ENCODE data around the gene TOX2. TPM values are rescaled to one million over a fixed set of nuclear protein-coding genes. Genes with fewer than 3 reads are reported as not detected.

The TOX2 gene
- total RNA-seq, 1 donor from 2014 or later, result not detected

DNA sequence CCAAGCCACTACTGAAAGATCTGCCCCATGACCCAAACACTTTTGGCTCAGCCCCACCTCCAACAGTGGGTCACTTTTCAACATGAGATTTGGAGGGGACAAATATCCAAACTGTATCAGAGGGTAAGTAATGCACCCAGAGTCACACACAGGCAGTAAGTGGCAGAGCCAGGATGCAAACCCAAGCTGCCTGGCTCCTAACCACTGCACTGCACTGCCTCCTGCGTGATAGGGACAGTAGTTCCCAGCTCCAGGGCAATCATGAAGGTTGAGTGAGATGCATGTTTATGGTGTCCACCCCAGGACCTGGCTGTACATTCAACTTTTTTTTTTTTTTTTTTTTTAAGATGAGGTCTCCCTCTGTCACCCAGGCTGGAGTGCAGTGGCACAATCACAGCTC lies 88.2 kb downstream of the TOX2 start:
- Histone ChIP-seq H3K27me3 (ENCODE audit: control insufficient read depth, insufficient read depth, low read length) (no peaks in the 10 kb centered on the region), H3K36me3 (ENCODE audit: control insufficient read depth, insufficient read depth, low read length) (no peaks in the 10 kb centered on the region), H3K4me3 (ENCODE audit: low read depth, low read length) (no peak overlapping the region)
- DNase-seq (ENCODE audit: low read depth), result no peak
- no peak for FAIRE-seq
- no peak for TF ChIP-seq CTCF (IDR thresholded peaks at IDR 0.05; ENCODE audit: insufficient read depth, low read length, severe bottlenecking)

DNA sequence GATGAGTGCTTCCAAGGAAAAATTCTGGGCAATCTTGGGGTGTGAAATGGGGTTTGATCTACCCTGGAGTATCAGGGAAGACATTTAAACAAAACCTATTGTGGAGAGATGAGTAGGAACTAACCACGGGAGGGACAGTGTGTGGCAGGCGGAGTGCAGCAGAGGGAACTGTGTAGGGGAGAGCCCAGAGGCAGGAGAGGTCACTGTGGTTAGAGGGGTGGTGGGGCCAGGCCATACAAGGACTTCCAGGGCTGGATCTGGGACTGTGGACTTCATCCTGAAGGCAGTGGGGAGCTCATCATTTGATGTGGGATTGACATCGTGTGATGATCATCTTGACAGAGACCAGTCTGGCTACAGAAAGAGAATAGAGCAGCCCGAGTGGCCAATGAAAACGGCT lies 89.0 kb downstream of the TOX2 start:
- TF ChIP-seq CTCF (IDR thresholded peaks at IDR 0.05; ENCODE audit: insufficient read depth, low read length, severe bottlenecking), result no peak
- DNase-seq (ENCODE audit: low read depth), result no peak
- no peak for FAIRE-seq
- Histone ChIP-seq H3K27me3 (ENCODE audit: control insufficient read depth, insufficient read depth, low read length) (no peaks in the 10 kb centered on the region), H3K36me3 (ENCODE audit: control insufficient read depth, insufficient read depth, low read length) (no peaks in the 10 kb centered on the region), H3K4me3 (ENCODE audit: low read depth, low read length) (no peak overlapping the region)

- Histone ChIP-seq H3K36me3 (ENCODE audit: control insufficient read depth, insufficient read depth, low read length) (no peaks in the 10 kb centered on the region), H3K27me3 (ENCODE audit: control insufficient read depth, insufficient read depth, low read length) (no peaks in the 10 kb centered on the region), H3K4me3 (ENCODE audit: low read depth, low read length) (no peak overlapping the region)
- no peak for FAIRE-seq
- no peak for DNase-seq (ENCODE audit: low read depth)
- no peak for TF ChIP-seq CTCF (IDR thresholded peaks at IDR 0.05; ENCODE audit: insufficient read depth, low read length, severe bottlenecking)
Observed at GRCh38 chr20:44004306-44004915, 89.8 kb downstream of the TOX2 start.

GRCh38 chr20:44005661-44006060 lies 91.0 kb downstream of the TOX2 start:
- H3K4me3 ChIP-seq (ENCODE audit: low read depth, low read length), result no peak overlapping the region
- FAIRE-seq (no peak), DNase-seq (ENCODE audit: low read depth) (no peak)
- H3K36me3 ChIP-seq (ENCODE audit: control insufficient read depth, insufficient read depth, low read length), result no peaks in the 10 kb centered on the region
- no peaks in the 10 kb centered on the region for H3K27me3 ChIP-seq (ENCODE audit: control insufficient read depth, insufficient read depth, low read length)
- TF ChIP-seq CTCF (IDR thresholded peaks at IDR 0.05; ENCODE audit: insufficient read depth, low read length, severe bottlenecking), result no peak

DNA sequence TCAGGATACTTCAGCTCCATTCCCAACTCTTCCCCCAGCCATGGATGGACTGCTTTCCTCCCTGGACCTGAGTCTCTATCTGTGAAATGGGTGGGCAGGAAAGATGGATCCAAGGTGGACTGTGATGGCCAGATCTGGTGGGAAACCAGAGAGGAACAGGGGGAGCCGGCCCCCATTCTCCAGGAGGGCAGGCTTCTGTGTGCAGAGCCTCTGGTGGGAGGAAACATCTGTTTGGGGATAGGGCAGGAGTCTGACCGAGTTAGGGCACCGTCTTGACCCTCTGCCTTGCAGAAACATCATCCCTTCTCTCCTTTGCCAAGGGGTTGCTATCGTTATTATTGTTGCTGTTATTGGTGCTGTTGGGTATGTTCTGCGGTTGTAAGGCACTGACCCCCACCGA lies 91.5 kb downstream of the TOX2 start:
- TF ChIP-seq CTCF (IDR thresholded peaks at IDR 0.05; ENCODE audit: insufficient read depth, low read length, severe bottlenecking), result no peak
- Histone ChIP-seq H3K4me3 (ENCODE audit: low read depth, low read length) (no peak overlapping the region), H3K27me3 (ENCODE audit: control insufficient read depth, insufficient read depth, low read length) (no peaks in the 10 kb centered on the region), H3K36me3 (ENCODE audit: control insufficient read depth, insufficient read depth, low read length) (no peaks in the 10 kb centered on the region)
- FAIRE-seq, result no peak
- DNase-seq (ENCODE audit: low read depth), result no peak

GRCh38 chr20:44006578-44006977 lies 91.9 kb downstream of the TOX2 start:
- no peak overlapping the region for H3K4me3 ChIP-seq (ENCODE audit: low read depth, low read length)
- no peaks in the 10 kb centered on the region for H3K36me3 ChIP-seq (ENCODE audit: control insufficient read depth, insufficient read depth, low read length)
- DNase-seq (ENCODE audit: low read depth) (no peak), FAIRE-seq (no peak)
- H3K27me3 ChIP-seq (ENCODE audit: control insufficient read depth, insufficient read depth, low read length), result no peaks in the 10 kb centered on the region
- TF ChIP-seq CTCF (IDR thresholded peaks at IDR 0.05; ENCODE audit: insufficient read depth, low read length, severe bottlenecking), result no peak

All from bronchial epithelial cell (primary cell).